HepG2 (cell line): Measurements from ENCODE around the gene EBF3. TPM values are rescaled to one million over a fixed set of nuclear protein-coding genes. Genes with fewer than 3 reads are reported as not detected.

Experiments
- ATAC-seq: fragments of 200-7000 bp; cut with Tn5 transposase; 3 replicates; pipeline ENCODE4 v1.9.1; 2020; ENCODE audit warnings: mild to moderate bottlenecking, moderate library complexity
- BruUV-seq: library from RNA; stranded (reverse); fragments of 400-500 nt; replicated peaks from 2 replicates; lab custom pipeline; 2021; lab: Mats Ljungman, UMichigan
- CTCF ChIA-PET: fragments of 300-600 bp; formaldehyde crosslinking; extraction: SDS; loops from one replicate; lab custom pipeline; 2021; ENCODE audit warnings: low total read pairs, inconsistent platforms, low intra/inter-chr PET ratio; lab: Yijun Ruan, JAX
- POLR2A ChIA-PET: fragments of 350-600 bp; sonication (Branson Sonifier 250); formaldehyde crosslinking; loops from one replicate; lab custom pipeline; 2020; ENCODE audit warnings: antibody characterized with exemption, inconsistent platforms; lab: Yijun Ruan, JAX
- DNase-seq: peaks from one replicate; pipeline ENCODE4 v3.0.0-alpha.2; 2015; ENCODE audit warnings: low spot score
- FAIRE-seq: peaks from 3 replicates; lab custom pipeline; 2011; peaks lifted over from hg19 to GRCh38; lab: Jason Lieb, UNC
- H2AFZ ChIP-seq: one replicate; pipeline ENCODE4 v1.6.1; 2011; ENCODE audit warnings: low read length, inconsistent platforms
- H3K27ac ChIP-seq: fragments of 300-600 bp; 3 replicates; pipeline ENCODE4 v1.8.0; 2011; ENCODE audit warnings: mixed run types, mild to moderate bottlenecking, mixed read lengths, low read length, inconsistent platforms; ENCODE audit not compliant: insufficient read depth; ENCODE audit errors: extremely low read length
- H3K27me3 ChIP-seq, 2 experiments: fragments of 200-600 bp in 1 of 2; 2 replicates in 1 of 2; 3 replicates in 1 of 2; pipeline versions ENCODE4 v1.6.0 to v1.8.0; 2011; ENCODE audit warnings: low read length in 2 of 2, mild to moderate bottlenecking in 2 of 2, moderate library complexity in 2 of 2, inconsistent platforms in 1 of 2; ENCODE audit not compliant: insufficient read depth in 2 of 2, control insufficient read depth in 1 of 2
- H3K36me3 ChIP-seq, 2 experiments: fragments of 200-600 bp in 1 of 2; replicated peaks in 1 of 2; 2 replicates in 1 of 2; 3 replicates in 1 of 2; pipeline versions ENCODE4 v1.5.1 to v1.8.0; 2011; ENCODE audit warnings: low read length in 2 of 2, inconsistent platforms in 1 of 2; ENCODE audit not compliant: insufficient read depth in 2 of 2, control insufficient read depth in 1 of 2
- H3K4me1 ChIP-seq: 2 replicates; pipeline ENCODE4 v1.5.1; 2012; ENCODE audit warnings: low read length, inconsistent platforms; ENCODE audit not compliant: insufficient read depth
- H3K4me2 ChIP-seq: 2 replicates; pipeline ENCODE4 v1.6.0; 2011; ENCODE audit warnings: low read depth, low read length, inconsistent platforms
- H3K4me3 ChIP-seq, 3 experiments: fragments of 200-600 bp in 1 of 3; sonication (generic), shearing (Covaris generic) in 1 of 3; replicated peaks in 1 of 3; 2 replicates each; pipeline ENCODE4 v1.5.1; 2011 to 2016; ENCODE audit warnings: low read length in 3 of 3, inconsistent platforms in 2 of 3, low read depth in 2 of 3, mild to moderate bottlenecking in 2 of 3, control low read depth in 1 of 3, mixed read lengths in 1 of 3; ENCODE audit not compliant: insufficient read depth in 1 of 3
- H3K79me2 ChIP-seq: one replicate; pipeline ENCODE4 v1.6.1; 2011; ENCODE audit warnings: low read length, inconsistent platforms; ENCODE audit not compliant: insufficient read depth
- H3K9ac ChIP-seq: 2 replicates; pipeline ENCODE4 v1.6.0; 2011; ENCODE audit warnings: mild to moderate bottlenecking, low read depth, low read length, inconsistent platforms; ENCODE audit not compliant: insufficient read depth
- H3K9me3 ChIP-seq: 2 replicates; pipeline ENCODE4 v1.5.1; 2012; ENCODE audit warnings: mild to moderate bottlenecking, low read length
- H4K20me1 ChIP-seq: 2 replicates; pipeline ENCODE4 v1.6.0; 2011; ENCODE audit warnings: inconsistent platforms, mild to moderate bottlenecking, low read length, moderate library complexity; ENCODE audit not compliant: insufficient read depth
- DMAP1 ChIP-seq: IDR thresholded peaks from 2 replicates; pipeline ENCODE4 v1.6.1; 2016
- HDAC6 ChIP-seq: fragments of 200-600 bp; sonication (generic); IDR thresholded peaks from 2 replicates; pipeline ENCODE4 v1.7.0; 2017; ENCODE audit warnings: mild to moderate bottlenecking, antibody characterized with exemption, low read length, low read depth
- HOXD1 ChIP-seq: sonication (generic); formaldehyde crosslinking; IDR thresholded peaks from 2 replicates; pipeline ENCODE4 v1.5.0; 2020; ENCODE audit warnings: missing genetic modification reagents
- SNRNP70 ChIP-seq: fragments of 200-400 bp; formaldehyde crosslinking; IDR thresholded peaks from 2 replicates; pipeline ENCODE4 v1.6.1; 2017; ENCODE audit warnings: mild to moderate bottlenecking, low read depth, low read length, moderate library complexity
- SP4 ChIP-seq: sonication (generic); formaldehyde crosslinking; IDR thresholded peaks from 2 replicates; pipeline ENCODE4 v1.8.1; 2023; ENCODE audit warnings: mild to moderate bottlenecking, missing genetic modification reagents
- SRSF4 ChIP-seq: fragments of 200-400 bp; formaldehyde crosslinking; IDR thresholded peaks from one replicate; pipeline ENCODE4 v1.6.1; 2018; ENCODE audit warnings: mild to moderate bottlenecking, low read depth, low read length, moderate library complexity; ENCODE audit not compliant: poor library complexity, severe bottlenecking
- ZFP36 ChIP-seq: fragments of 150-350 bp; IDR thresholded peaks from 2 replicates; pipeline ENCODE4 v1.6.1; 2018; ENCODE audit warnings: borderline replicate concordance, low read length, low read depth; ENCODE audit not compliant: partially characterized antibody
- ZNF709 ChIP-seq: sonication (generic); formaldehyde crosslinking; IDR thresholded peaks from 2 replicates; pipeline ENCODE4 v1.5.0; 2020; ENCODE audit warnings: mild to moderate bottlenecking, missing genetic modification reagents
- ZNF713 ChIP-seq: sonication (generic); formaldehyde crosslinking; IDR thresholded peaks from 2 replicates; pipeline ENCODE4 v1.4.0; 2020; ENCODE audit warnings: mild to moderate bottlenecking, missing genetic modification reagents
- ZNF773 ChIP-seq: sonication (generic); formaldehyde crosslinking; IDR thresholded peaks from 2 replicates; pipeline ENCODE4 v1.4.0; 2020; ENCODE audit warnings: missing genetic modification reagents, borderline replicate concordance
- ZNF775 ChIP-seq: sonication (generic); formaldehyde crosslinking; IDR thresholded peaks from 2 replicates; pipeline ENCODE4 v1.4.0; 2020; ENCODE audit warnings: missing genetic modification reagents, mild to moderate bottlenecking, moderate library complexity, borderline replicate concordance
- WGBS: methylation state at CpG from one replicate; pipeline ENCODE4 v1.1.6; 2017; ENCODE audit warnings: low lambda C conversion rate; 5-methylcytosine and 5-hydroxymethylcytosine counted together
- in situ Hi-C: cut with HindIII; loops from 2 replicates; pipeline ENCODE4 v1.10.0; 2017; ENCODE audit warnings: low pct_unique_long_range_greater_than_20kb; ENCODE audit not compliant: extremely low pct_ligation_motif_present
- intact Hi-C: fragments of 100-400 bp; cut with micrococcal nuclease; formaldehyde crosslinking; loops from one replicate; pipeline ENCODE4 v1.10.0; 2022; ENCODE audit not compliant: unreplicated experiment
- polyA plus RNA-seq, 8 experiments: library from polyadenylated mRNA; depleted of rRNA in 3 of 8; stranded (reverse) in 7 of 8; unstranded in 1 of 8; fragments of >200 nt; fragmentation: Illumina TruSeq in 4 of 8; extraction: Trizol in 4 of 8; gene quantifications; 2 replicates each; pipeline versions ENCODE4 v1.2.1 to v1.2.3, GENCODE V29; 2011 to 2016; ENCODE audit warnings: low read depth in 4 of 8, missing spikeins in 1 of 8, mixed read lengths in 1 of 8; ENCODE audit not compliant: insufficient read depth in 1 of 8
- total RNA-seq, 5 experiments: library from RNA; depleted of rRNA; stranded (reverse); fragments of >200 nt; fragmentation: Illumina TruSeq; extraction: Trizol; gene quantifications; 2 replicates each; pipeline ENCODE4 v1.2.3, GENCODE V29; 2016; ENCODE audit warnings: low read depth in 1 of 5
- TF ChIP-seq, protein P1 (sequence below): IDR thresholded peaks from 2 replicates; pipeline ENCODE4 v1.6.1; 2016
- TF ChIP-seq, protein P2 (sequence below), 2 experiments: sonication (generic) in 1 of 2; formaldehyde crosslinking in 1 of 2; IDR thresholded peaks; 2 replicates each; pipeline versions ENCODE4 v1.4.0 to v1.6.1; 2016 to 2020; ENCODE audit warnings: borderline replicate concordance in 1 of 2, low read depth in 1 of 2, mild to moderate bottlenecking in 1 of 2, missing genetic modification reagents in 1 of 2
- TF ChIP-seq, protein P3 (sequence below): sonication (generic); formaldehyde crosslinking; IDR thresholded peaks from 2 replicates; pipeline ENCODE4 v1.4.0; 2020; ENCODE audit warnings: missing genetic modification reagents

Gene EBF3
- total and polyA plus RNA-seq, 2 of the 13 experiments (the other 11 are each of a cell fraction or from before 2014, with no cell fraction given): not detected

DNA sequence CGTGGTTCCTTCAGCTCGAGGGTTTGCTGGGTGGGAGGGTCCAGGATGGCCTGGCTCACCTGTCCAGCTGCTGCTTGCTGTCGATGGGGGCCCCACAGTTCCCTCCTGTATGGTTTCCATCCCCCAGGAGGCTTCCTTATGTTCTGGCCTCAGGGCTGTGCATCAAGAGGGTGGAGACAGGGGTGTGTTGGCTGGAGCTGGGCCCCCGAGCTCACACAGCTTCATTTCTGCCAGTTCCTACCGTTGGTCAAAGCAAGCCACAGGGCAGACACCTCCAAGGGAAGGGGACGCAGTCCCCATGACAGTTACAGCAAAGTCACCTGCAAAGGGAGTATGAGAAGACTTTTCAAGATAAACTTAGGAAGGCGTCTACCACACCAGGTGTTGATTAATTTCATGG lies 156.9 kb downstream of the EBF3 start:
- no TSS peak for BruUV-seq
- no peak for FAIRE-seq
- CTCF ChIA-PET: no interaction called here
- no peak for TF ChIP-seq SP4
- TF ChIP-seq ZNF773 (CRISPR knock-in tag): no peak
- no peak for TF ChIP-seq HOXD1 (CRISPR knock-in tag)
- TF ChIP-seq SNRNP70: no peak
- TF ChIP-seq HDAC6: no peak
- no peak for TF ChIP-seq DMAP1 (CRISPR knock-in tag)
- TF ChIP-seq, protein P1, sequence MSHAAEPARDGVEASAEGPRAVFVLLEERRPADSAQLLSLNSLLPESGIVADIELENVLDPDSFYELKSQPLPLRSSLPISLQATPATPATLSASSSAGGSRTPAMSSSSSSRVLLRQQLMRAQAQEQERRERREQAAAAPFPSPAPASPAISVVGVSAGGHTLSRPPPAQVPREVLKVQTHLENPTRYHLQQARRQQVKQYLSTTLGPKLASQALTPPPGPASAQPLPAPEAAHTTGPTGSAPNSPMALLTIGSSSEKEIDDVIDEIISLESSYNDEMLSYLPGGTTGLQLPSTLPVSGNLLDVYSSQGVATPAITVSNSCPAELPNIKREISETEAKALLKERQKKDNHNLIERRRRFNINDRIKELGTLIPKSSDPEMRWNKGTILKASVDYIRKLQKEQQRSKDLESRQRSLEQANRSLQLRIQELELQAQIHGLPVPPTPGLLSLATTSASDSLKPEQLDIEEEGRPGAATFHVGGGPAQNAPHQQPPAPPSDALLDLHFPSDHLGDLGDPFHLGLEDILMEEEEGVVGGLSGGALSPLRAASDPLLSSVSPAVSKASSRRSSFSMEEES (CRISPR knock-in tag): no peak
- TF ChIP-seq, protein P2, sequence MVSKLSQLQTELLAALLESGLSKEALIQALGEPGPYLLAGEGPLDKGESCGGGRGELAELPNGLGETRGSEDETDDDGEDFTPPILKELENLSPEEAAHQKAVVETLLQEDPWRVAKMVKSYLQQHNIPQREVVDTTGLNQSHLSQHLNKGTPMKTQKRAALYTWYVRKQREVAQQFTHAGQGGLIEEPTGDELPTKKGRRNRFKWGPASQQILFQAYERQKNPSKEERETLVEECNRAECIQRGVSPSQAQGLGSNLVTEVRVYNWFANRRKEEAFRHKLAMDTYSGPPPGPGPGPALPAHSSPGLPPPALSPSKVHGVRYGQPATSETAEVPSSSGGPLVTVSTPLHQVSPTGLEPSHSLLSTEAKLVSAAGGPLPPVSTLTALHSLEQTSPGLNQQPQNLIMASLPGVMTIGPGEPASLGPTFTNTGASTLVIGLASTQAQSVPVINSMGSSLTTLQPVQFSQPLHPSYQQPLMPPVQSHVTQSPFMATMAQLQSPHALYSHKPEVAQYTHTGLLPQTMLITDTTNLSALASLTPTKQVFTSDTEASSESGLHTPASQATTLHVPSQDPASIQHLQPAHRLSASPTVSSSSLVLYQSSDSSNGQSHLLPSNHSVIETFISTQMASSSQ (IDR thresholded peaks at IDR 0.05; ENCODE audit: low read depth): no peak
- TF ChIP-seq, protein P2 (CRISPR knock-in tag; IDR thresholded peaks at IDR 0.05; ENCODE audit: borderline replicate concordance): no peak
- TF ChIP-seq ZNF775 (CRISPR knock-in tag): no peak
- no peak for TF ChIP-seq ZFP36
- no peak for TF ChIP-seq SRSF4
- TF ChIP-seq ZNF713 (CRISPR knock-in tag): no peak
- TF ChIP-seq, protein P3, sequence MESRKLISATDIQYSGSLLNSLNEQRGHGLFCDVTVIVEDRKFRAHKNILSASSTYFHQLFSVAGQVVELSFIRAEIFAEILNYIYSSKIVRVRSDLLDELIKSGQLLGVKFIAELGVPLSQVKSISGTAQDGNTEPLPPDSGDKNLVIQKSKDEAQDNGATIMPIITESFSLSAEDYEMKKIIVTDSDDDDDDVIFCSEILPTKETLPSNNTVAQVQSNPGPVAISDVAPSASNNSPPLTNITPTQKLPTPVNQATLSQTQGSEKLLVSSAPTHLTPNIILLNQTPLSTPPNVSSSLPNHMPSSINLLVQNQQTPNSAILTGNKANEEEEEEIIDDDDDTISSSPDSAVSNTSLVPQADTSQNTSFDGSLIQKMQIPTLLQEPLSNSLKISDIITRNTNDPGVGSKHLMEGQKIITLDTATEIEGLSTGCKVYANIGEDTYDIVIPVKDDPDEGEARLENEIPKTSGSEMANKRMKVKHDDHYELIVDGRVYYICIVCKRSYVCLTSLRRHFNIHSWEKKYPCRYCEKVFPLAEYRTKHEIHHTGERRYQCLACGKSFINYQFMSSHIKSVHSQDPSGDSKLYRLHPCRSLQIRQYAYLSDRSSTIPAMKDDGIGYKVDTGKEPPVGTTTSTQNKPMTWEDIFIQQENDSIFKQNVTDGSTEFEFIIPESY: no peak
- TF ChIP-seq ZNF709: no peak

More for the DNA sequence above, 156.9 kb downstream of the EBF3 start:
- no peak overlapping the region for H3K9ac ChIP-seq
- intact Hi-C loops: no loop called here
- no peaks in the 10 kb centered on the region for H4K20me1 ChIP-seq
- H2AFZ ChIP-seq: no peak overlapping the region
- H3K4me2 ChIP-seq: no peak overlapping the region
- no peak overlapping the region for H3K4me3 ChIP-seq
- in situ Hi-C loops: no loop called here
- DNase-seq (no peak), ATAC-seq (no peak)
- no peaks in the 10 kb centered on the region for H3K79me2 ChIP-seq
- POLR2A ChIA-PET: no interaction called here
- no peaks in the 10 kb centered on the region for H3K36me3 ChIP-seq
- WGBS: 20% methylated on average over 1 of the region's 7 CpGs
- no peak overlapping the region for H3K27ac ChIP-seq
- peaks cover 21% of the 10 kb centered on the region for H3K9me3 ChIP-seq
- H3K27me3 ChIP-seq: no peaks in the 10 kb centered on the region
- H3K4me1 ChIP-seq: no peaks in the 10 kb centered on the region
